Progenitor cell of endocrine pancreas (in vitro differentiated cells): ENCODE results near the gene OR1N1. TPM values are rescaled to one million over a fixed set of nuclear protein-coding genes. Genes with fewer than 3 reads are reported as not detected.

Source experiments
- DNase-seq: peaks from one replicate; pipeline ENCODE4 v3.0.0; 2021; ENCODE audit warnings: low spot score; ENCODE audit not compliant: unreplicated experiment
- H3K27ac Mint-ChIP-seq: 2 replicates; pipeline ENCODE4 v1.8.0; 2021; ENCODE audit warnings: mild to moderate bottlenecking, moderate library complexity, mixed read lengths
- H3K27me3 Mint-ChIP-seq: 2 replicates; pipeline ENCODE4 v1.8.0; 2021; ENCODE audit warnings: mixed read lengths
- H3K36me3 Mint-ChIP-seq: 2 replicates; pipeline ENCODE4 v1.8.0; 2022; ENCODE audit warnings: mixed read lengths; ENCODE audit not compliant: insufficient read depth
- H3K4me1 Mint-ChIP-seq: 2 replicates; pipeline ENCODE4 v1.8.0; 2021; ENCODE audit warnings: low read depth, mixed read lengths
- H3K4me3 Mint-ChIP-seq: 2 replicates; pipeline ENCODE4 v1.8.0; 2021; ENCODE audit warnings: low read depth, mild to moderate bottlenecking, moderate library complexity, mixed read lengths
- H3K9me3 Mint-ChIP-seq: 2 replicates; pipeline ENCODE4 v1.8.0; 2021; ENCODE audit warnings: low read depth, mixed read lengths
- CTCF ChIP-seq: fragments of 200-600 bp; sonication (generic); IDR thresholded peaks from one replicate; pipeline ENCODE4 v1.5.0; 2021; ENCODE audit warnings: antibody characterized with exemption, mild to moderate bottlenecking; ENCODE audit not compliant: unreplicated experiment
- total RNA-seq: library from RNA; stranded (reverse); gene quantifications from 2 replicates; pipeline ENCODE4 v1.2.1, GENCODE V29; 2021

OR1N1 gene
- total RNA-seq, 1 donor from 2014 or later, result not detected

- H3K4me3 Mint-ChIP-seq, result no peak overlapping the region
- H3K27ac Mint-ChIP-seq, result no peak overlapping the region
- peaks cover 58% of the 10 kb centered on the region for H3K27me3 Mint-ChIP-seq
- no peak for TF ChIP-seq CTCF
- peaks cover 14% of the 10 kb centered on the region for H3K9me3 Mint-ChIP-seq
- peaks cover 7% of the 10 kb centered on the region for H3K4me1 Mint-ChIP-seq
- no peak for DNase-seq
- peaks cover 1% of the 10 kb centered on the region for H3K36me3 Mint-ChIP-seq
Measured at GRCh38 chr9:122506964-122507363, 20.1 kb downstream of the OR1N1 start.

- no peak for DNase-seq
- Mint-ChIP-seq H3K4me3 (no peak overlapping the region), H3K9me3 (peaks cover 26% of the 10 kb centered on the region), H3K4me1 (no peaks in the 10 kb centered on the region), H3K27me3 (peaks cover 36% of the 10 kb centered on the region), H3K27ac (no peak overlapping the region), H3K36me3 (no peaks in the 10 kb centered on the region)
- peak; percentile 54 for TF ChIP-seq CTCF
Measured at GRCh38 chr9:122498883-122499288, 28.2 kb downstream of the OR1N1 start.

- Mint-ChIP-seq H3K27ac (no peak overlapping the region), H3K4me3 (no peak overlapping the region), H3K36me3 (no peaks in the 10 kb centered on the region), H3K9me3 (peaks cover 6% of the 10 kb centered on the region), H3K27me3 (peaks cover 14% of the 10 kb centered on the region), H3K4me1 (no peaks in the 10 kb centered on the region)
- DNase-seq, result no peak
- no peak for TF ChIP-seq CTCF
Measured at GRCh38 chr9:122479062-122479461, 48.0 kb downstream of the OR1N1 start.

- no peak for TF ChIP-seq CTCF
- no peak for DNase-seq
- Mint-ChIP-seq H3K9me3 (peaks cover 6% of the 10 kb centered on the region), H3K27ac (no peak within 1 kb of the TSS), H3K4me3 (no peak within 1 kb of the TSS), H3K36me3 (no peaks in the 10 kb centered on the region), H3K27me3 (peaks cover 14% of the 10 kb centered on the region), H3K4me1 (no peaks in the 10 kb centered on the region)
Measured at GRCh38 chr9:122477826-122478225, 49.3 kb downstream of the OR1N1 start, which contains the start of gene OR1J1. TSS of gene OR1J1 (minus strand) at chr9:122477926. CDS start at chr9:122477926, 0 bp downstream.

GRCh38 chr9:122477346-122477745 is 49.7 kb downstream of the OR1N1 start:
- H3K36me3 Mint-ChIP-seq, result no peaks in the 10 kb centered on the region
- peaks cover 2% of the 10 kb centered on the region for H3K9me3 Mint-ChIP-seq
- no peak overlapping the region for H3K4me3 Mint-ChIP-seq
- H3K27ac Mint-ChIP-seq, result no peak overlapping the region
- peaks cover 11% of the 10 kb centered on the region for H3K27me3 Mint-ChIP-seq
- H3K4me1 Mint-ChIP-seq, result no peaks in the 10 kb centered on the region
- no peak for TF ChIP-seq CTCF
- no peak for DNase-seq

Other genes with a start within 250 kb of the OR1N1 start
- gene PTGS1, start 156.3 kb downstream of the OR1N1 start, total RNA-seq, result 0.07 and 0.22 TPM in 2 replicates
- gene OR1J1, start 49.4 kb downstream of the OR1N1 start, total RNA-seq, result not detected in 2 replicates
- gene OR1J2, start 16.5 kb downstream of the OR1N1 start, total RNA-seq, result not detected in 2 replicates
- not detected in 2 replicates for gene OR1J4, start 8.2 kb downstream of the OR1N1 start, total RNA-seq
- not detected in 2 replicates for gene OR1N2, start 25.8 kb upstream of the OR1N1 start, total RNA-seq
- not detected in 2 replicates for gene OR1L8, start 56.1 kb upstream of the OR1N1 start, total RNA-seq
- gene OR1Q1, start 87.4 kb upstream of the OR1N1 start, total RNA-seq, result not detected in 2 replicates
- not detected in 2 replicates for gene OR1B1, start 130.3 kb upstream of the OR1N1 start, total RNA-seq
- gene OR1L1, start 134.4 kb upstream of the OR1N1 start, total RNA-seq, result not detected in 2 replicates
- gene OR1L3, start 147.8 kb upstream of the OR1N1 start, total RNA-seq, result not detected in 2 replicates
- gene OR1L4, start 196.7 kb upstream of the OR1N1 start, total RNA-seq, result not detected in 2 replicates
- gene OR1L6, start 215.0 kb upstream of the OR1N1 start, total RNA-seq, result not detected in 2 replicates